Measurements from ENCODE around the gene ARHGAP29. TPM values are rescaled to one million over a fixed set of nuclear protein-coding genes. Genes with fewer than 3 reads are reported as not detected.

The ARHGAP29 gene
- total RNA-seq, 2 donors from 2014 or later, result 24.9 to 39.4 TPM

- no peak overlapping the region for H3K27ac ChIP-seq
- DNase-seq (ENCODE audit: low spot score) (no peak), ATAC-seq (ENCODE audit: insufficient number of reproducible peaks, low FRiP score, low read depth) (no peak)
- no peak for TF ChIP-seq CTCF (IDR thresholded peaks at IDR 0.05)
- H3K27me3 ChIP-seq (replicated peaks; ENCODE audit: insufficient read depth), result no peaks in the 10 kb centered on the region
- peaks cover 0 to 4% of the 10 kb centered on the region in 2 donors for H3K4me1 ChIP-seq (ENCODE audit: control insufficient read depth in 1 of 2, low read depth in 2 of 2)
- no peaks in the 10 kb centered on the region for H3K36me3 ChIP-seq
- no peaks in the 10 kb centered on the region for H3K9me3 ChIP-seq
- H3K4me3 ChIP-seq, result no peak overlapping the region
Measured at GRCh38 chr1:94271373-94271772, 34.0 kb upstream of the ARHGAP29 start.

GRCh38 chr1:94270801-94271203 is 33.4 kb upstream of the ARHGAP29 start:
- no peaks in the 10 kb centered on the region for H3K4me1 ChIP-seq (ENCODE audit: control insufficient read depth in 1 of 2, low read depth in 2 of 2)
- H3K27me3 ChIP-seq (replicated peaks; ENCODE audit: insufficient read depth), result no peaks in the 10 kb centered on the region
- H3K36me3 ChIP-seq, result no peaks in the 10 kb centered on the region
- H3K9me3 ChIP-seq, result no peaks in the 10 kb centered on the region
- ATAC-seq (ENCODE audit: insufficient number of reproducible peaks, low FRiP score, low read depth) (no peak), DNase-seq (ENCODE audit: low spot score) (no peak)
- H3K4me3 ChIP-seq, result no peak overlapping the region
- no peak overlapping the region for H3K27ac ChIP-seq
- no peak for TF ChIP-seq CTCF (IDR thresholded peaks at IDR 0.05)

GRCh38 chr1:94269921-94270320 is 32.5 kb upstream of the ARHGAP29 start:
- no peak overlapping the region for H3K27ac ChIP-seq
- H3K9me3 ChIP-seq, result no peaks in the 10 kb centered on the region
- DNase-seq (ENCODE audit: low spot score) (no peak), ATAC-seq (ENCODE audit: insufficient number of reproducible peaks, low FRiP score, low read depth) (no peak)
- TF ChIP-seq CTCF (IDR thresholded peaks at IDR 0.05), result no peak
- H3K4me3 ChIP-seq, result no peak overlapping the region
- H3K27me3 ChIP-seq (replicated peaks; ENCODE audit: insufficient read depth), result no peaks in the 10 kb centered on the region
- H3K4me1 ChIP-seq (ENCODE audit: control insufficient read depth in 1 of 2, low read depth in 2 of 2), result no peaks in the 10 kb centered on the region
- H3K36me3 ChIP-seq, result no peaks in the 10 kb centered on the region

GRCh38 chr1:94265906-94266305 is 28.5 kb upstream of the ARHGAP29 start:
- Histone ChIP-seq H3K9me3 (no peaks in the 10 kb centered on the region), H3K4me1 (ENCODE audit: control insufficient read depth in 1 of 2, low read depth in 2 of 2) (no peaks in the 10 kb centered on the region), H3K4me3 (no peak overlapping the region), H3K27ac (no peak overlapping the region), H3K36me3 (no peaks in the 10 kb centered on the region), H3K27me3 (replicated peaks; ENCODE audit: insufficient read depth) (no peaks in the 10 kb centered on the region)
- no peak for TF ChIP-seq CTCF (IDR thresholded peaks at IDR 0.05)
- ATAC-seq (ENCODE audit: insufficient number of reproducible peaks, low FRiP score, low read depth) (no peak), DNase-seq (ENCODE audit: low spot score) (no peak)

- no peaks in the 10 kb centered on the region for H3K9me3 ChIP-seq
- no peak for DNase-seq (ENCODE audit: low spot score)
- no peaks in the 10 kb centered on the region for H3K36me3 ChIP-seq
- no peak for ATAC-seq (ENCODE audit: insufficient number of reproducible peaks, low FRiP score, low read depth)
- no peak overlapping the region for H3K4me3 ChIP-seq
- H3K27ac ChIP-seq, result no peak overlapping the region
- no peaks in the 10 kb centered on the region for H3K4me1 ChIP-seq (ENCODE audit: control insufficient read depth in 1 of 2, low read depth in 2 of 2)
- no peaks in the 10 kb centered on the region for H3K27me3 ChIP-seq (replicated peaks; ENCODE audit: insufficient read depth)
- TF ChIP-seq CTCF (IDR thresholded peaks at IDR 0.05), result no peak
Measured at GRCh38 chr1:94265011-94265422, 27.6 kb upstream of the ARHGAP29 start.

All from thoracic aorta (tissue), 2 donors.